ENCODE measurements around the gene BOC. TPM values are rescaled to one million over a fixed set of nuclear protein-coding genes. Genes with fewer than 3 reads are reported as not detected.

The BOC gene
- total RNA-seq, 1 experiment from 2014 or later, result 1.2 TPM

- Histone ChIP-seq H3K9me3 (ENCODE audit: low read depth, low read length, poor library complexity, severe bottlenecking) (no peaks in the 10 kb centered on the region), H3K4me3 (ENCODE audit: low read depth, low read length, poor library complexity, severe bottlenecking) (no peak overlapping the region), H3K27ac (ENCODE audit: low read depth, low read length, poor library complexity, severe bottlenecking) (no peak overlapping the region), H3K36me3 (ENCODE audit: insufficient read depth, low read length, poor library complexity, severe bottlenecking) (no peaks in the 10 kb centered on the region), H3K27me3 (replicated peaks; ENCODE audit: insufficient read depth, low read depth, low read length, poor library complexity) (no peaks in the 10 kb centered on the region), H3K4me1 (ENCODE audit: insufficient read depth, low read length, poor library complexity, severe bottlenecking) (no peaks in the 10 kb centered on the region)
- ChIA-PET POLR2A (ENCODE audit: low non-redundant PET) (no interaction called here), CTCF (no interaction called here)
- intact Hi-C loops (cut with micrococcal nuclease; ENCODE audit: unreplicated experiment), result no loop called here
- no peak for DNase-seq (ENCODE audit: low spot score)
- BruUV-seq (replicated peaks), result no TSS peak
- TF ChIP-seq CTCF (conservative IDR thresholded peaks at IDR 0.05; ENCODE audit: low read depth, low read length) (no peak), EZH2 (IDR thresholded peaks at IDR 0.05; ENCODE audit: borderline replicate concordance, low read depth, low read length, poor library complexity, severe bottlenecking) (no peak)
These were observed 8.4 kb downstream of the BOC start for GRCh38 chr3:113219605-113220300.

- Histone ChIP-seq H3K36me3 (ENCODE audit: insufficient read depth, low read length, poor library complexity, severe bottlenecking) (no peaks in the 10 kb centered on the region), H3K4me1 (ENCODE audit: insufficient read depth, low read length, poor library complexity, severe bottlenecking) (no peaks in the 10 kb centered on the region), H3K27ac (ENCODE audit: low read depth, low read length, poor library complexity, severe bottlenecking) (no peak overlapping the region), H3K9me3 (ENCODE audit: low read depth, low read length, poor library complexity, severe bottlenecking) (no peaks in the 10 kb centered on the region), H3K4me3 (ENCODE audit: low read depth, low read length, poor library complexity, severe bottlenecking) (no peak overlapping the region), H3K27me3 (replicated peaks; ENCODE audit: insufficient read depth, low read depth, low read length, poor library complexity) (no peaks in the 10 kb centered on the region)
- BruUV-seq (replicated peaks), result no TSS peak
- ChIA-PET CTCF (no interaction called here), POLR2A (ENCODE audit: low non-redundant PET) (no interaction called here)
- no peak for DNase-seq (ENCODE audit: low spot score)
- TF ChIP-seq EZH2 (IDR thresholded peaks at IDR 0.05; ENCODE audit: borderline replicate concordance, low read depth, low read length, poor library complexity, severe bottlenecking) (no peak), CTCF (conservative IDR thresholded peaks at IDR 0.05; ENCODE audit: low read depth, low read length) (no peak)
- intact Hi-C loops (cut with micrococcal nuclease; ENCODE audit: unreplicated experiment), result no loop called here
These were observed 9.4 kb downstream of the BOC start for GRCh38 chr3:113220721-113221120.

GRCh38 chr3:113221721-113222257 lies 10.4 kb downstream of the BOC start:
- Histone ChIP-seq H3K4me1 (ENCODE audit: insufficient read depth, low read length, poor library complexity, severe bottlenecking) (peaks cover 3% of the 10 kb centered on the region), H3K4me3 (ENCODE audit: low read depth, low read length, poor library complexity, severe bottlenecking) (no peak overlapping the region), H3K27ac (ENCODE audit: low read depth, low read length, poor library complexity, severe bottlenecking) (no peak overlapping the region), H3K27me3 (replicated peaks; ENCODE audit: insufficient read depth, low read depth, low read length, poor library complexity) (no peaks in the 10 kb centered on the region), H3K36me3 (ENCODE audit: insufficient read depth, low read length, poor library complexity, severe bottlenecking) (no peaks in the 10 kb centered on the region), H3K9me3 (ENCODE audit: low read depth, low read length, poor library complexity, severe bottlenecking) (no peaks in the 10 kb centered on the region)
- DNase-seq (ENCODE audit: low spot score), result no peak
- CTCF ChIA-PET, result no interaction called here
- intact Hi-C loops (cut with micrococcal nuclease; ENCODE audit: unreplicated experiment), result no loop called here
- no TSS peak for BruUV-seq (replicated peaks)
- POLR2A ChIA-PET (ENCODE audit: low non-redundant PET), result no interaction called here
- TF ChIP-seq CTCF (conservative IDR thresholded peaks at IDR 0.05; ENCODE audit: low read depth, low read length) (no peak), EZH2 (IDR thresholded peaks at IDR 0.05; ENCODE audit: borderline replicate concordance, low read depth, low read length, poor library complexity, severe bottlenecking) (no peak)
